HEK293 (cell line): ENCODE measurements around the gene CDKAL1.

ENCODE experiments used
- CTCF ChIA-PET: fragments of 350-600 bp; formaldehyde crosslinking; extraction: SDS; loops from one replicate; lab custom pipeline; 2021; ENCODE audit warnings: antibody characterized with exemption; lab: Yijun Ruan, JAX
- POLR2A ChIA-PET: fragments of 300-600 bp; formaldehyde crosslinking; extraction: SDS; loops from one replicate; lab custom pipeline; 2020; ENCODE audit warnings: antibody characterized with exemption, inconsistent platforms; lab: Yijun Ruan, JAX
- H3K27ac ChIP-seq: fragments of 200-500 bp; sonication (Bioruptor generic); 2 replicates; pipeline ENCODE4 v1.5.1; 2014; ENCODE audit warnings: low read depth, low read length, control low read depth, inconsistent platforms; ENCODE audit errors: extremely low read depth
- H3K36me3 ChIP-seq, 2 experiments: fragments of 200-500 bp in 1 of 2; sonication (Bioruptor generic) in 1 of 2; 1 replicate in 1 of 2; 2 replicates in 1 of 2; pipeline ENCODE4 v1.5.1; 2014 to 2017; ENCODE audit warnings: inconsistent platforms in 2 of 2, low read length in 2 of 2; ENCODE audit not compliant: control insufficient read depth in 2 of 2, insufficient read depth in 1 of 2
- H3K4me1 ChIP-seq: fragments of 200-500 bp; sonication (Bioruptor generic); 2 replicates; pipeline ENCODE4 v1.5.1; 2014; ENCODE audit warnings: mild to moderate bottlenecking, low read length, inconsistent platforms; ENCODE audit not compliant: control insufficient read depth, insufficient read depth
- H3K4me3 ChIP-seq: 2 replicates; pipeline ENCODE4 v1.5.1; 2011; ENCODE audit warnings: low read depth, mild to moderate bottlenecking, control low read depth, low read length, moderate library complexity
- H3K9me3 ChIP-seq: fragments of 200-500 bp; sonication (Bioruptor generic); 2 replicates; pipeline ENCODE4 v1.5.1; 2014; ENCODE audit warnings: low read depth, low read length, inconsistent platforms; ENCODE audit not compliant: control insufficient read depth, insufficient read depth
- HOXA7 ChIP-seq: sonication (generic); formaldehyde crosslinking; IDR thresholded peaks from 2 replicates; pipeline ENCODE4 v1.8.1; 2022; ENCODE audit warnings: missing genetic modification reagents, borderline replicate concordance
- PRDM1 ChIP-seq: fragments of 450-650 bp; formaldehyde crosslinking; IDR thresholded peaks from 2 replicates; pipeline ENCODE4; 2016; ENCODE audit warnings: missing biosample characterization, missing genetic modification characterization
- ZFP3 ChIP-seq: fragments of 450-650 bp; formaldehyde crosslinking; IDR thresholded peaks from 2 replicates; pipeline ENCODE4 v1.5.1; 2016; ENCODE audit warnings: low read depth, missing biosample characterization, missing genetic modification characterization
- ZNF335 ChIP-seq: fragments of 450-650 bp; formaldehyde crosslinking; conservative IDR thresholded peaks from 2 replicates; pipeline ENCODE4 v1.5.1; 2016; ENCODE audit warnings: missing biosample characterization, missing genetic modification characterization
- ZNF433 ChIP-seq: fragments of 450-650 bp; formaldehyde crosslinking; IDR thresholded peaks from 2 replicates; pipeline ENCODE4 v1.5.1; 2016; ENCODE audit warnings: missing biosample characterization, missing genetic modification characterization, low read depth
- ZNF768 ChIP-seq: fragments of 450-650 bp; formaldehyde crosslinking; IDR thresholded peaks from 2 replicates; pipeline ENCODE4 v1.5.1; 2018; ENCODE audit warnings: missing biosample characterization, mild to moderate bottlenecking, missing genetic modification characterization
- ZNF776 ChIP-seq: fragments of 450-650 bp; formaldehyde crosslinking; IDR thresholded peaks from 2 replicates; pipeline ENCODE4 v1.5.0; 2017; ENCODE audit warnings: missing biosample characterization, missing genetic modification characterization, borderline replicate concordance
- TF ChIP-seq, protein P1 (sequence below): fragments of 450-650 bp; formaldehyde crosslinking; IDR thresholded peaks from 2 replicates; pipeline ENCODE4 v1.5.1; 2016; ENCODE audit warnings: missing biosample characterization, missing genetic modification characterization
- TF ChIP-seq, protein P2 (sequence below): fragments of 450-650 bp; formaldehyde crosslinking; IDR thresholded peaks from 2 replicates; pipeline ENCODE4 v1.5.0; 2017; ENCODE audit warnings: missing biosample characterization, missing genetic modification characterization, borderline replicate concordance
- TF ChIP-seq, protein P3 (sequence below): fragments of 450-650 bp; formaldehyde crosslinking; IDR thresholded peaks from 2 replicates; pipeline ENCODE4 v1.5.1; 2016; ENCODE audit warnings: missing biosample characterization, missing genetic modification characterization
- TF ChIP-seq, protein P4 (sequence below): fragments of 450-650 bp; formaldehyde crosslinking; IDR thresholded peaks from 2 replicates; pipeline ENCODE4 v1.5.1; 2016; ENCODE audit warnings: missing biosample characterization, missing genetic modification characterization

Gene CDKAL1

DNA sequence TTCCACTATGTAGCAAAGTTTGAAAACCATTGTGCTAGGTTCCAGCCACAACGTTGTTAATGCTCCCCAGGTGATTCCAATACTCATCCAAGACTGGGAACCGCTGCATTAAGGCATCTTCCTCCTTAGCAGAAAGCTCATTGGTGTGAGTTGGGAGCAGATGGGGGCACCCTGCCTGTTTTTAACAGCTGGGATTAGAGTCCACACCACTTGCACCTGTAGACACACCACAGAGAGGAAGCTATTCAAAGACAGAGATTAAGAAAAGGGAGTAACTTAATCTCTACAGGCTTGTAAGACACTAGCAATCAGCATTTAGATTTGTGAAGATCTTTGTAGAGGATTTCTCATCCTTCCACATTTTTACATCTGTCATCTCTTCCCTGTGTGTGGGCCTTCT is 725.4 kb downstream of the CDKAL1 start (continued):
- TF ChIP-seq, protein P1, sequence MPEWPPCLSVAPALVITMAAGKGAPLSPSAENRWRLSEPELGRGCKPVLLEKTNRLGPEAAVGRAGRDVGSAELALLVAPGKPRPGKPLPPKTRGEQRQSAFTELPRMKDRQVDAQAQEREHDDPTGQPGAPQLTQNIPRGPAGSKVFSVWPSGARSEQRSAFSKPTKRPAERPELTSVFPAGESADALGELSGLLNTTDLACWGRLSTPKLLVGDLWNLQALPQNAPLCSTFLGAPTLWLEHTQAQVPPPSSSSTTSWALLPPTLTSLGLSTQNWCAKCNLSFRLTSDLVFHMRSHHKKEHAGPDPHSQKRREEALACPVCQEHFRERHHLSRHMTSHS (tag by site-specific recombination), result no peak
- TF ChIP-seq, protein P2, sequence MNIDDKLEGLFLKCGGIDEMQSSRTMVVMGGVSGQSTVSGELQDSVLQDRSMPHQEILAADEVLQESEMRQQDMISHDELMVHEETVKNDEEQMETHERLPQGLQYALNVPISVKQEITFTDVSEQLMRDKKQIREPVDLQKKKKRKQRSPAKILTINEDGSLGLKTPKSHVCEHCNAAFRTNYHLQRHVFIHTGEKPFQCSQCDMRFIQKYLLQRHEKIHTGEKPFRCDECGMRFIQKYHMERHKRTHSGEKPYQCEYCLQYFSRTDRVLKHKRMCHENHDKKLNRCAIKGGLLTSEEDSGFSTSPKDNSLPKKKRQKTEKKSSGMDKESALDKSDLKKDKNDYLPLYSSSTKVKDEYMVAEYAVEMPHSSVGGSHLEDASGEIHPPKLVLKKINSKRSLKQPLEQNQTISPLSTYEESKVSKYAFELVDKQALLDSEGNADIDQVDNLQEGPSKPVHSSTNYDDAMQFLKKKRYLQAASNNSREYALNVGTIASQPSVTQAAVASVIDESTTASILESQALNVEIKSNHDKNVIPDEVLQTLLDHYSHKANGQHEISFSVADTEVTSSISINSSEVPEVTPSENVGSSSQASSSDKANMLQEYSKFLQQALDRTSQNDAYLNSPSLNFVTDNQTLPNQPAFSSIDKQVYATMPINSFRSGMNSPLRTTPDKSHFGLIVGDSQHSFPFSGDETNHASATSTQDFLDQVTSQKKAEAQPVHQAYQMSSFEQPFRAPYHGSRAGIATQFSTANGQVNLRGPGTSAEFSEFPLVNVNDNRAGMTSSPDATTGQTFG (tag by site-specific recombination), result no peak
- TF ChIP-seq PRDM1 (tag by site-specific recombination) (no peak), ZNF776 (tag by site-specific recombination) (no peak), ZFP3 (tag by site-specific recombination) (no peak), ZNF768 (no peak), ZNF433 (tag by site-specific recombination) (no peak)
- TF ChIP-seq, protein P3, sequence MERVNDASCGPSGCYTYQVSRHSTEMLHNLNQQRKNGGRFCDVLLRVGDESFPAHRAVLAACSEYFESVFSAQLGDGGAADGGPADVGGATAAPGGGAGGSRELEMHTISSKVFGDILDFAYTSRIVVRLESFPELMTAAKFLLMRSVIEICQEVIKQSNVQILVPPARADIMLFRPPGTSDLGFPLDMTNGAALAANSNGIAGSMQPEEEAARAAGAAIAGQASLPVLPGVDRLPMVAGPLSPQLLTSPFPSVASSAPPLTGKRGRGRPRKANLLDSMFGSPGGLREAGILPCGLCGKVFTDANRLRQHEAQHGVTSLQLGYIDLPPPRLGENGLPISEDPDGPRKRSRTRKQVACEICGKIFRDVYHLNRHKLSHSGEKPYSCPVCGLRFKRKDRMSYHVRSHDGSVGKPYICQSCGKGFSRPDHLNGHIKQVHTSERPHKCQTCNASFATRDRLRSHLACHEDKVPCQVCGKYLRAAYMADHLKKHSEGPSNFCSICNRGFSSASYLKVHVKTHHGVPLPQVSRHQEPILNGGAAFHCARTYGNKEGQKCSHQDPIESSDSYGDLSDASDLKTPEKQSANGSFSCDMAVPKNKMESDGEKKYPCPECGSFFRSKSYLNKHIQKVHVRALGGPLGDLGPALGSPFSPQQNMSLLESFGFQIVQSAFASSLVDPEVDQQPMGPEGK, result no peak

DNA sequence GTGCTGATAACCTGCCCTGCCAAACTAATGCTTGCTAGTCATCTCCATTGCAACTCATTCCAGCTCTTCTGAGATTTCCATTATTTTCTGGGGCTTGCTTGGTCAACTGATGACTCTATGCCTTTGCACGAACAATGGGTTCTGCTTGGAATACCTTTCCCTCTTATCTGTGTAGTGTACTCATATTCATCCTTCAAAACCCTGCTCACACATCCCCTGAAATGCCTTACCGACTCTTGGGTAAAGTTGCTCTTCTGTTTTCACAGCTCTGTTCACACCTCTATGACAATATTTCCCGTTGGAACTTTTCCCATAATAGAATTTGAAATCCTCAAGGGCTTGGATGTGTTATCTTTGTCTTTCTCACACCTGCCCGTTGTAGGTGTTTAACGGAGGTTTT is 728.2 kb downstream of the CDKAL1 start:
- peaks cover 17% of the 10 kb centered on the region for H3K4me1 ChIP-seq
- no peaks in the 10 kb centered on the region for H3K36me3 ChIP-seq
- H3K4me3 ChIP-seq, result no peak overlapping the region
- POLR2A ChIA-PET, result no interaction called here
- no peak overlapping the region for H3K27ac ChIP-seq
- TF ChIP-seq ZFP3 (tag by site-specific recombination) (peak; percentile 84), ZNF335 (no peak), HOXA7 (CRISPR knock-in tag) (no peak)
- TF ChIP-seq, protein P2 (tag by site-specific recombination), result no peak
- TF ChIP-seq, protein P4, sequence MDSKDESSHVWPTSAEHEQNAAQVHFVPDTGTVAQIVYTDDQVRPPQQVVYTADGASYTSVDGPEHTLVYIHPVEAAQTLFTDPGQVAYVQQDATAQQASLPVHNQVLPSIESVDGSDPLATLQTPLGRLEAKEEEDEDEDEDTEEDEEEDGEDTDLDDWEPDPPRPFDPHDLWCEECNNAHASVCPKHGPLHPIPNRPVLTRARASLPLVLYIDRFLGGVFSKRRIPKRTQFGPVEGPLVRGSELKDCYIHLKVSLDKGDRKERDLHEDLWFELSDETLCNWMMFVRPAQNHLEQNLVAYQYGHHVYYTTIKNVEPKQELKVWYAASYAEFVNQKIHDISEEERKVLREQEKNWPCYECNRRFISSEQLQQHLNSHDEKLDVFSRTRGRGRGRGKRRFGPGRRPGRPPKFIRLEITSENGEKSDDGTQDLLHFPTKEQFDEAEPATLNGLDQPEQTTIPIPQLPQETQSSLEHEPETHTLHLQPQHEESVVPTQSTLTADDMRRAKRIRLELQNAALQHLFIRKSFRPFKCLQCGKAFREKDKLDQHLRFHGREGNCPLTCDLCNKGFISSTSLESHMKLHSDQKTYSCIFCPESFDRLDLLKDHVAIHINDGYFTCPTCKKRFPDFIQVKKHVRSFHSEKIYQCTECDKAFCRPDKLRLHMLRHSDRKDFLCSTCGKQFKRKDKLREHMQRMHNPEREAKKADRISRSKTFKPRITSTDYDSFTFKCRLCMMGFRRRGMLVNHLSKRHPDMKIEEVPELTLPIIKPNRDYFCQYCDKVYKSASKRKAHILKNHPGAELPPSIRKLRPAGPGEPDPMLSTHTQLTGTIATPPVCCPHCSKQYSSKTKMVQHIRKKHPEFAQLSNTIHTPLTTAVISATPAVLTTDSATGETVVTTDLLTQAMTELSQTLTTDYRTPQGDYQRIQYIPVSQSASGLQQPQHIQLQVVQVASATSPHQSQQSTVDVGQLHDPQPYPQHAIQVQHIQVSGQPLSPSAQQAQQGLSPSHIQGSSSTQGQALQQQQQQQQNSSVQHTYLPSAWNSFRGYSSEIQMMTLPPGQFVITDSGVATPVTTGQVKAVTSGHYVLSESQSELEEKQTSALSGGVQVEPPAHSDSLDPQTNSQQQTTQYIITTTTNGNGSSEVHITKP, result no peak
- CTCF ChIA-PET, result interaction anchor here (0.7 kb wide), 1 partner anchor 25 kb away, joined by 3 read pairs; no protein-coding TSS in a partner anchor
- H3K9me3 ChIP-seq, result no peaks in the 10 kb centered on the region
